Renal cortical epithelial cell (primary cell): ENCODE data around the gene ALDH3B1. TPM values are rescaled to one million over a fixed set of nuclear protein-coding genes. Genes with fewer than 3 reads are reported as not detected.

Source experiments
- DNase-seq: peaks from one replicate; pipeline ENCODE4 v3.0.0-alpha.2; 2011; ENCODE audit warnings: low read depth
- total RNA-seq: library from RNA; depleted of rRNA; stranded (reverse); fragments of >200 nt; gene quantifications from 2 replicates; pipeline ENCODE4 v1.2.3, GENCODE V29; 2014

ALDH3B1 gene
- total RNA-seq, 1 donor from 2014 or later, result 28.8 TPM

- DNase-seq, result no peak
Observed at GRCh38 chr11:67996622-67997474, 13.3 kb upstream of the ALDH3B1 start.

- no peak for DNase-seq
Observed at GRCh38 chr11:67997475-67997921, 12.6 kb upstream of the ALDH3B1 start.

GRCh38 chr11:67998150-67999045 is 11.7 kb upstream of the ALDH3B1 start:
- no peak for DNase-seq

- no peak for DNase-seq
Observed at GRCh38 chr11:67999201-67999629, 10.9 kb upstream of the ALDH3B1 start.

- no peak for DNase-seq
Observed at GRCh38 chr11:67999704-68000103, 10.4 kb upstream of the ALDH3B1 start.

- DNase-seq, result no peak
Observed at GRCh38 chr11:68002575-68002937, 7.6 kb upstream of the ALDH3B1 start.

GRCh38 chr11:68002938-68003845 is 6.9 kb upstream of the ALDH3B1 start:
- DNase-seq, result no peak

GRCh38 chr11:68003846-68004550 is 6.1 kb upstream of the ALDH3B1 start, which contains the start of gene UNC93B1:
TSS of gene UNC93B1 (minus strand) at chr11:68004097. CDS start at chr11:68004043, 54 bp downstream.
- DNase-seq, result peak; percentile 55

GRCh38 chr11:68004551-68005335 is 5.4 kb upstream of the ALDH3B1 start:
- no peak for DNase-seq

- no peak for DNase-seq
Observed at GRCh38 chr11:68006606-68007166, 3.4 kb upstream of the ALDH3B1 start.

- no peak for DNase-seq
Observed at GRCh38 chr11:68007498-68008380, 2.4 kb upstream of the ALDH3B1 start.

GRCh38 chr11:68008381-68009337 is 1.5 kb upstream of the ALDH3B1 start:
- DNase-seq, result no peak

- DNase-seq, result peak; percentile 74
Observed at GRCh38 chr11:68009391-68010089, 587 bp upstream of the ALDH3B1 start.

- DNase-seq, result no peak
Observed at GRCh38 chr11:68011051-68011943, 1.2 kb downstream of the ALDH3B1 start.

GRCh38 chr11:68012044-68012842 is 2.1 kb downstream of the ALDH3B1 start:
- peak; percentile 29 for DNase-seq
